Epithelial cell of esophagus (primary cell): ENCODE results near the gene CHTF8.

Source experiments
- DNase-seq: peaks from one replicate; pipeline ENCODE4 v3.0.0; 2010; ENCODE audit warnings: low read depth
- H3K4me3 ChIP-seq: 2 replicates; pipeline ENCODE4 v1.5.1; 2011; ENCODE audit warnings: mild to moderate bottlenecking, low read length, control low read depth
- CTCF ChIP-seq: IDR thresholded peaks from 2 replicates; pipeline ENCODE4 v1.5.1; 2011; ENCODE audit warnings: low read depth, mild to moderate bottlenecking, low read length, control low read depth, inconsistent platforms; ENCODE audit not compliant: insufficient read depth; ENCODE audit errors: missing control alignments

Gene CHTF8

GRCh38 chr16:69083306-69083941, 49.0 kb downstream of the CHTF8 start:
- no peak for TF ChIP-seq CTCF
- no peak overlapping the region for H3K4me3 ChIP-seq
- no peak for DNase-seq

- H3K4me3 ChIP-seq: no peak overlapping the region
- no peak for TF ChIP-seq CTCF
- no peak for DNase-seq
Measured at GRCh38 chr16:69079697-69080096, 52.7 kb downstream of the CHTF8 start.

GRCh38 chr16:69078073-69078472, 54.3 kb downstream of the CHTF8 start:
- no peak for TF ChIP-seq CTCF
- H3K4me3 ChIP-seq: no peak overlapping the region
- DNase-seq: no peak

GRCh38 chr16:69077251-69077650, 55.1 kb downstream of the CHTF8 start:
- no peak for TF ChIP-seq CTCF
- H3K4me3 ChIP-seq: no peak overlapping the region
- DNase-seq: peak; percentile 94

GRCh38 chr16:69073181-69073702, 59.1 kb downstream of the CHTF8 start:
- TF ChIP-seq CTCF: no peak
- no peak overlapping the region for H3K4me3 ChIP-seq
- DNase-seq: peak; percentile 98

GRCh38 chr16:69072640-69072974, 59.8 kb downstream of the CHTF8 start:
- H3K4me3 ChIP-seq: no peak overlapping the region
- TF ChIP-seq CTCF: no peak
- no peak for DNase-seq

- no peak overlapping the region for H3K4me3 ChIP-seq
- no peak for TF ChIP-seq CTCF
- no peak for DNase-seq
Measured at GRCh38 chr16:69071036-69071435, 61.4 kb downstream of the CHTF8 start.
